Gastroesophageal sphincter (tissue), 4 donors: ENCODE measurements around the gene GSK3B. TPM values are rescaled to one million over a fixed set of nuclear protein-coding genes. Genes with fewer than 3 reads are reported as not detected.

Source experiments
- ATAC-seq: fragments of 150-250 bp; one replicate; pipeline ENCODE4 v1.9.1; 2016; ENCODE audit warnings: mild to moderate bottlenecking, moderate library complexity
- H3K27ac ChIP-seq, 4 donors: fragments of 200-600 bp; sonication (generic) in 3 of 4; 1 replicate in 3 of 4; 2 replicates in 1 of 4; pipeline ENCODE4 v1.5.1; 2016 to 2019
- H3K27me3 ChIP-seq: fragments of 200-600 bp; sonication (generic); one replicate; pipeline ENCODE4 v1.5.1; 2019
- H3K36me3 ChIP-seq, 2 donors: fragments of 200-600 bp; sonication (generic); one replicate each; pipeline ENCODE4 v1.5.1; 2019; ENCODE audit warnings: control low read depth in 1 of 2
- H3K4me1 ChIP-seq, 3 donors: fragments of 200-600 bp; sonication (generic); 1 replicate in 2 of 3; 2 replicates in 1 of 3; pipeline ENCODE4 v1.5.1; 2016 to 2019; ENCODE audit warnings: control low read depth in 2 of 3
- H3K4me3 ChIP-seq, 2 donors: fragments of 200-600 bp; sonication (generic); one replicate each; pipeline ENCODE4 v1.5.1; 2019; ENCODE audit warnings: mild to moderate bottlenecking in 1 of 2, moderate library complexity in 1 of 2
- H3K9me3 ChIP-seq, 3 donors: fragments of 200-600 bp; sonication (generic); one replicate each; pipeline ENCODE4 v1.5.1; 2017 to 2019; ENCODE audit warnings: control low read depth in 2 of 3
- EP300 ChIP-seq: sonication (generic); formaldehyde crosslinking; IDR thresholded peaks from one replicate; pipeline ENCODE4 v1.6.1; 2017; ENCODE audit warnings: antibody characterized with exemption, mild to moderate bottlenecking
- POLR2A ChIP-seq, 2 donors: fragments of 450-650 bp; IDR thresholded peaks; one replicate each; pipeline ENCODE4 v1.6.1; 2017; ENCODE audit warnings: antibody characterized with exemption in 2 of 2, mild to moderate bottlenecking in 2 of 2, moderate library complexity in 1 of 2
- POLR2AphosphoS5 ChIP-seq: sonication (generic); formaldehyde crosslinking; IDR thresholded peaks from one replicate; pipeline ENCODE4 v1.6.1; 2017; ENCODE audit warnings: antibody characterized with exemption
- whole genome bisulfite sequencing, 2 donors: methylation state at CpG; one replicate each; pipeline ENCODE4 v1.1.5; 2018; ENCODE audit warnings: low coverage in 1 of 2; 5-methylcytosine and 5-hydroxymethylcytosine counted together
- total RNA-seq, 4 donors: library from RNA; depleted of rRNA; stranded (reverse); fragments of >200 nt; gene quantifications; one replicate each; pipeline ENCODE4 v1.1.0, GENCODE V29; 2016
- TF ChIP-seq, protein P1 (sequence below), 4 experiments: fragments of 200-600 bp in 2 of 4; fragments of 450-650 bp in 2 of 4; sonication (generic) in 1 of 4; IDR thresholded peaks; one replicate each; pipeline ENCODE4 v1.5.1; 2017 to 2019; ENCODE audit warnings: antibody characterized with exemption in 4 of 4, mild to moderate bottlenecking in 2 of 4, moderate library complexity in 2 of 4

The GSK3B gene
- total RNA-seq, 4 donors from 2014 or later = 32.7 to 40.6 (median 34.6) TPM

DNA sequence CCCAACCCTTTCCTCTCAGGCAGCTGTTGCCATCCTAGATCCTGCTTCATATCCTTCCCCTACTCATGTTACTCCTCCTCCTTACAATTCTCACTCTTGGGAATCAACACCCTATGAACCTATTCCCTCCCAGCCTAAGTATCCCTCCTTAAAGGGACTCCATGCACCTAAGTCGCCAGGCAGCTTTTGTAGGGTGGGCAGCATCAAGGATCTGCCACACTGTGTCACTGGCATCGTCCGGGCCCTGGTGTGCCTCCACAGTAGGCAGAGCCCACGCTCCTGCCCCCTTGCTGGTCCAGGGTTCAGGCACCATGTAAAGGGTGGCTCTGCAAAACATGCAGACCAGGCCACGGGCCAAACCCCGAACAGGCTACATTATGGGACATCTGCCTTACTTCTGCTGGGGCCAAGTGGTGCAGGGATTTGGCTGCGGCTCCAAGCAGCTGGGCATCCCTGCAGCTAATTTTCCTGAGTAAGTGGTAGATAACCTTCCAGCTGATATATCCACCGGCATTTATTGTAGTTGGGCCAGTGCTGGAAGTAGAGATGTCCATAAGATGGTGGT is 53.4 kb downstream of the GSK3B start:
- Histone ChIP-seq H3K4me1 (no peaks in the 10 kb centered on the region), H3K27me3 (no peaks in the 10 kb centered on the region)
- WGBS, 2 donors = 100% methylated on average over 1 to 5 of the region's 8 CpGs

GRCh38 chr3:120039642-120040610 is 54.3 kb downstream of the GSK3B start:
- no peaks in the 10 kb centered on the region for H3K27me3 ChIP-seq
- H3K9me3 ChIP-seq = peaks cover 0 to 26% (median 0%) of the 10 kb centered on the region in 3 donors
- WGBS, 2 donors = 97 to 100% methylated on average over 6 to 10 of the region's 20 CpGs
- ATAC-seq = no peak
- TF ChIP-seq, protein P1, sequence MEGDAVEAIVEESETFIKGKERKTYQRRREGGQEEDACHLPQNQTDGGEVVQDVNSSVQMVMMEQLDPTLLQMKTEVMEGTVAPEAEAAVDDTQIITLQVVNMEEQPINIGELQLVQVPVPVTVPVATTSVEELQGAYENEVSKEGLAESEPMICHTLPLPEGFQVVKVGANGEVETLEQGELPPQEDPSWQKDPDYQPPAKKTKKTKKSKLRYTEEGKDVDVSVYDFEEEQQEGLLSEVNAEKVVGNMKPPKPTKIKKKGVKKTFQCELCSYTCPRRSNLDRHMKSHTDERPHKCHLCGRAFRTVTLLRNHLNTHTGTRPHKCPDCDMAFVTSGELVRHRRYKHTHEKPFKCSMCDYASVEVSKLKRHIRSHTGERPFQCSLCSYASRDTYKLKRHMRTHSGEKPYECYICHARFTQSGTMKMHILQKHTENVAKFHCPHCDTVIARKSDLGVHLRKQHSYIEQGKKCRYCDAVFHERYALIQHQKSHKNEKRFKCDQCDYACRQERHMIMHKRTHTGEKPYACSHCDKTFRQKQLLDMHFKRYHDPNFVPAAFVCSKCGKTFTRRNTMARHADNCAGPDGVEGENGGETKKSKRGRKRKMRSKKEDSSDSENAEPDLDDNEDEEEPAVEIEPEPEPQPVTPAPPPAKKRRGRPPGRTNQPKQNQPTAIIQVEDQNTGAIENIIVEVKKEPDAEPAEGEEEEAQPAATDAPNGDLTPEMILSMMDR (IDR thresholded peaks at IDR 0.05) = no peak
- TF ChIP-seq EP300 = no peak
- TF ChIP-seq POLR2AphosphoS5 = no peak
- TF ChIP-seq POLR2A (IDR thresholded peaks at IDR 0.05) = no peak
- peaks cover 0 to 19% of the 10 kb centered on the region in 2 donors for H3K36me3 ChIP-seq
- H3K27ac ChIP-seq = no peak overlapping the region
- H3K4me1 ChIP-seq = no peaks in the 10 kb centered on the region
- H3K4me3 ChIP-seq = no peak overlapping the region

More for the DNA sequence above, 53.4 kb downstream of the GSK3B start:
- H3K4me3 ChIP-seq = no peak overlapping the region
- no peak overlapping the region for H3K27ac ChIP-seq
- peaks cover 0 to 36% (median 0%) of the 10 kb centered on the region in 3 donors for H3K9me3 ChIP-seq
- peaks cover 0 to 19% of the 10 kb centered on the region in 2 donors for H3K36me3 ChIP-seq
- ATAC-seq = no peak
- TF ChIP-seq EP300 (no peak), POLR2A (IDR thresholded peaks at IDR 0.05) (no peak), POLR2AphosphoS5 (no peak)
- TF ChIP-seq, protein P1 (IDR thresholded peaks at IDR 0.05) = no peak

- Histone ChIP-seq H3K36me3 (no peaks in the 10 kb centered on the region), H3K27ac (no peak overlapping the region), H3K4me1 (peaks cover 0 to 16% (median 0%) of the 10 kb centered on the region in 3 donors), H3K4me3 (no peak overlapping the region), H3K27me3 (no peaks in the 10 kb centered on the region), H3K9me3 (no peaks in the 10 kb centered on the region)
- ATAC-seq = no peak
- 81 to 89% methylated on average over 4 of the region's 4 CpGs for WGBS, 2 donors
- TF ChIP-seq, protein P1 (IDR thresholded peaks at IDR 0.05) = no peak
- no peak for TF ChIP-seq POLR2A (IDR thresholded peaks at IDR 0.05)
- TF ChIP-seq EP300 = no peak
- no peak for TF ChIP-seq POLR2AphosphoS5
Measured at GRCh38 chr3:120033596-120033995, 60.7 kb downstream of the GSK3B start.

DNA sequence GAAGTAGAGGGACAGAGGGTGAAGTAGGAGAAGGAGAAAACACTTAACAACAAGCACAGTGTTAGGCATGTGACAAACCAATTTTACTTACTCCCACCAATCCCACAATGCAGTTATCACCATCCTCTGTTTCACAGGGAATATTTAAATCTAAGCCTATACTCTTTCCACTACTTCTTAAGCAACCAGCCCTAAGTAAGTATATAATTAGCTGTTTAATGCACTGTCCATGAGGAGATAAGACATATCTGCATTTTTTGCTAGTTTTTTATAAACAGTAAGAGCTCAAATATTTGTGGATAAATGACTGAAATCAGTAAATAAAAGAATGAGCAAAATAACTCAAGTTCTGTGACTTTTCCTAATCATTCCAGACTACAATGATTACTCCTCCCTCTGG is 62.7 kb downstream of the GSK3B start:
- ATAC-seq = no peak
- H3K4me1 ChIP-seq = peaks cover 0 to 24% (median 0%) of the 10 kb centered on the region in 3 donors
- TF ChIP-seq POLR2AphosphoS5 (no peak), POLR2A (IDR thresholded peaks at IDR 0.05) (no peak), EP300 (no peak)
- TF ChIP-seq, protein P1 (IDR thresholded peaks at IDR 0.05) = no peak

More for the DNA sequence above, 62.7 kb downstream of the GSK3B start:
- Histone ChIP-seq H3K27me3 (no peaks in the 10 kb centered on the region), H3K36me3 (no peaks in the 10 kb centered on the region), H3K27ac (no peak overlapping the region), H3K9me3 (no peaks in the 10 kb centered on the region), H3K4me3 (no peak overlapping the region)
